ENCODE data around the gene KDM3B. TPM values are rescaled to one million over a fixed set of nuclear protein-coding genes. Genes with fewer than 3 reads are reported as not detected.

The KDM3B gene
- total and polyA plus RNA-seq, 9 of the 15 experiments (the other 6 are each of a cell fraction or from before 2014, with no cell fraction given): 13.8 to 62.8 (median 41.9) TPM

GRCh38 chr5:138449501-138450239 lies 97.2 kb downstream of the KDM3B start (continued):
- TF ChIP-seq UBTF (IDR thresholded peaks at IDR 0.05; ENCODE audit: borderline replicate concordance in 1 of 2, low read depth in 2 of 2, low read length in 2 of 2): peak in 1 of 2 experiments; percentile 70; a peak in 2 of 4 replicates
- peak; percentile 34; the same call in 1 of the 2 replicates for TF ChIP-seq ZKSCAN1 (IDR thresholded peaks at IDR 0.05; ENCODE audit: low read depth, low read length)
- TF ChIP-seq MYC (IDR thresholded peaks at IDR 0.05; ENCODE audit: low read depth, low read length): peak; percentile 67
- TF ChIP-seq MYC (CRISPR knock-in tag; IDR thresholded peaks at IDR 0.05; ENCODE audit: borderline replicate concordance, low read depth): no peak
- no peak for TF ChIP-seq TRIM28 (IDR thresholded peaks at IDR 0.05)
- 0 out of 2 replicates have a peak, but pooled peaks have one; percentile 45 for TF ChIP-seq HMGXB4 (CRISPR knock-in tag; IDR thresholded peaks at IDR 0.05)
- no peak for TF ChIP-seq MXD1 (CRISPR knock-in tag; IDR thresholded peaks at IDR 0.05; ENCODE audit: borderline replicate concordance, poor library complexity, severe bottlenecking)
- TF ChIP-seq ZBTB17 (CRISPR knock-in tag; IDR thresholded peaks at IDR 0.05): no peak
- peak; percentile 85 for TF ChIP-seq ZBTB33 (CRISPR knock-in tag; IDR thresholded peaks at IDR 0.05)
- TF ChIP-seq ZNF740 (CRISPR knock-in tag; IDR thresholded peaks at IDR 0.05): 0 out of 2 replicates have a peak, but pooled peaks have one; percentile 54
- TF ChIP-seq ZNF740 (tag; IDR thresholded peaks at IDR 0.05): no peak
- no peak for TF ChIP-seq RBM15 (IDR thresholded peaks at IDR 0.05; ENCODE audit: insufficient read depth, low read length)
- no peak for TF ChIP-seq ZBTB2 (IDR thresholded peaks at IDR 0.05)
- no peak for TF ChIP-seq XRCC4 (IDR thresholded peaks at IDR 0.05; ENCODE audit: extremely low read depth, insufficient read depth, insufficient read length)
- no peak for TF ChIP-seq ETV1 (tag; conservative IDR thresholded peaks at IDR 0.05; ENCODE audit: low read depth)
- peak; percentile 88 for TF ChIP-seq STAG1 (CRISPR knock-in tag; IDR thresholded peaks at IDR 0.05; ENCODE audit: borderline replicate concordance)
- TF ChIP-seq ZNF324 (CRISPR knock-in tag; IDR thresholded peaks at IDR 0.05): no peak
